Stomach (tissue), 4 donors: ENCODE data around the gene TNFSF8.

Experiments used
- CTCF ChIP-seq, 7 experiments: fragments of 450-650 bp in 4 of 7; fragments of 200-600 bp in 3 of 7; sonication (generic) in 3 of 7; IDR thresholded peaks; one replicate each; pipeline ENCODE4 v1.5.1; 2016 to 2019; ENCODE audit warnings: antibody characterized with exemption in 7 of 7, control low read depth in 2 of 7, mild to moderate bottlenecking in 1 of 7
- POLR2A ChIP-seq, 4 donors: fragments of 450-650 bp; IDR thresholded peaks; one replicate each; pipeline ENCODE4 v1.6.1; 2016; ENCODE audit warnings: antibody characterized with exemption in 4 of 4, control low read depth in 2 of 4, mild to moderate bottlenecking in 1 of 4, moderate library complexity in 1 of 4

- TF ChIP-seq CTCF (IDR thresholded peaks at IDR 0.05): no peak
- TF ChIP-seq POLR2A (IDR thresholded peaks at IDR 0.05): no peak
These were observed 5.4 kb downstream of the TNFSF8 start for GRCh38 chr9:114925039-114925438.
